Breast epithelium (tissue), 3 donors: ENCODE measurements around the gene CRYAB.

ENCODE experiments used
- CTCF ChIP-seq, 3 donors: fragments of 450-650 bp; IDR thresholded peaks; one replicate each; pipeline ENCODE4 v1.5.1; 2016 to 2017; ENCODE audit warnings: antibody characterized with exemption in 3 of 3, mild to moderate bottlenecking in 3 of 3, moderate library complexity in 3 of 3
- POLR2A ChIP-seq: fragments of 450-650 bp; IDR thresholded peaks from one replicate; pipeline ENCODE4 v1.6.1; 2016; ENCODE audit warnings: antibody characterized with exemption, mild to moderate bottlenecking, moderate library complexity
- POLR2AphosphoS5 ChIP-seq, 3 donors: sonication (generic); formaldehyde crosslinking; IDR thresholded peaks; one replicate each; pipeline ENCODE4 v1.6.1; 2017; ENCODE audit warnings: antibody characterized with exemption in 3 of 3

GRCh38 chr11:111923951-111924350 is 12.4 kb upstream of the CRYAB start:
- TF ChIP-seq CTCF (IDR thresholded peaks at IDR 0.05) (no peak), POLR2A (no peak), POLR2AphosphoS5 (IDR thresholded peaks at IDR 0.05) (no peak)
